ENCODE measurements around the gene WBP2NL.

Gene WBP2NL

GRCh38 chr22:42074846-42075676, 76.5 kb downstream of the WBP2NL start:
- no peak for DNase-seq

- no peak for DNase-seq
These were observed 78.3 kb downstream of the WBP2NL start for GRCh38 chr22:42076764-42077485.

GRCh38 chr22:42077486-42078125, 79.0 kb downstream of the WBP2NL start:
- no peak for DNase-seq
